Measurements from ENCODE around the gene CLPTM1.

DNA sequence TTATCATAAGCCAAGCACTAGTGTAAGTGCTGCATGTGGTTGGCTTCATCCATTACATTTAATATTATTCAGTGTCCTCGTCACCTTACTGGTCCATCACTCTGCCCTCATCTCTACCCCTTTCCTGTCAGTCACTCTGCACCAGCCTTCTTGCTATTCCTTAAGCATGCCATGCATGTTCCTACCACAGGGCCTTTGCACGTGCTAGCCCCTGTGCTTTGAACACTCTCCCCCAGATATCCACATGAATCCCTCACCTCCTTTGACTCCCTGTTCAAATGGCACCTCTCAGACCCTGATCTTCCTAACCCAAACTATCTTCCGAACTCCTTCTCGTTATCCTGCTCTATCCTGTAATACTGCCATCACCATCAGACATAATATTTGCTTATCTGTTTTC is 42.8 kb downstream of the CLPTM1 start:
- TF ChIP-seq EZH2 (IDR thresholded peaks at IDR 0.05; ENCODE audit: low read depth, unreplicated experiment) (no peak), CTCF (conservative IDR thresholded peaks at IDR 0.05; ENCODE audit: low read depth in 2 of 2) (no peak), CREB1 (CRISPR knock-in tag; IDR thresholded peaks at IDR 0.05; ENCODE audit: low read depth) (no peak)

Data from GM23338 (cell line).